IMR-90 (cell line): ENCODE data around the gene BRF1. TPM values are rescaled to one million over a fixed set of nuclear protein-coding genes. Genes with fewer than 3 reads are reported as not detected.

Experiments
- ATAC-seq: fragments of 200-7000 bp; cut with Tn5 transposase; 2 replicates; pipeline ENCODE4 v1.9.1; 2020; ENCODE audit warnings: low read depth, mild to moderate bottlenecking, moderate library complexity
- BruUV-seq: library from RNA; stranded (reverse); fragments of 400-500 nt; replicated peaks from 2 replicates; lab custom pipeline; 2021; lab: Mats Ljungman, UMichigan
- CTCF ChIA-PET: fragments of 300-600 bp; formaldehyde crosslinking; extraction: SDS; loops from one replicate; lab custom pipeline; 2021; ENCODE audit warnings: antibody characterized with exemption; lab: Yijun Ruan, JAX
- POLR2A ChIA-PET: fragments of 300-600 bp; sonication (Branson Sonifier 250); formaldehyde crosslinking; loops from one replicate; lab custom pipeline; 2022; ENCODE audit warnings: antibody characterized with exemption; ENCODE audit not compliant: unreplicated experiment; lab: Charles Lee
- DNase-seq: peaks from one replicate; pipeline ENCODE4 v3.0.0; 2013
- H2AFZ ChIP-seq: replicated peaks from 2 replicates; pipeline ENCODE3; 2013; ENCODE audit warnings: low read length, mild to moderate bottlenecking; ENCODE audit not compliant: poor library complexity
- H2AK5ac ChIP-seq: 2 replicates; pipeline ENCODE4 v1.6.1; 2013; ENCODE audit warnings: low read depth, low read length, inconsistent platforms
- H2AK9ac ChIP-seq: replicated peaks from 2 replicates; pipeline ENCODE3; 2013; ENCODE audit warnings: mild to moderate bottlenecking, low read depth, low read length, moderate library complexity; ENCODE audit not compliant: poor library complexity
- H2BK120ac ChIP-seq: 2 replicates; pipeline ENCODE4 v1.6.1; 2013; ENCODE audit warnings: low read depth, low read length, inconsistent platforms
- H2BK15ac ChIP-seq: 3 replicates; pipeline ENCODE4 v1.6.1; 2013; ENCODE audit warnings: low read depth, low read length, inconsistent platforms
- H2BK20ac ChIP-seq: 2 replicates; pipeline ENCODE4 v1.6.1; 2013; ENCODE audit warnings: low read depth, mild to moderate bottlenecking, inconsistent platforms, low read length, moderate library complexity
- H2BK5ac ChIP-seq: 2 replicates; pipeline ENCODE4 v1.6.1; 2013; ENCODE audit warnings: mild to moderate bottlenecking, low read depth, low read length, inconsistent platforms; ENCODE audit not compliant: poor library complexity, severe bottlenecking
- H3K14ac ChIP-seq: replicated peaks from 2 replicates; pipeline ENCODE4 v1.6.1; 2013; ENCODE audit warnings: low read depth, low read length, inconsistent platforms
- H3K18ac ChIP-seq: 2 replicates; pipeline ENCODE4 v1.6.1; 2013; ENCODE audit warnings: low read depth, low read length, control low read depth
- H3K23ac ChIP-seq: 2 replicates; pipeline ENCODE4 v1.6.1; 2013; ENCODE audit warnings: low read depth, low read length, inconsistent platforms
- H3K27ac ChIP-seq: 2 replicates; pipeline ENCODE4 v1.5.1; 2013; ENCODE audit warnings: mild to moderate bottlenecking, control low read depth, low read length; ENCODE audit not compliant: insufficient read depth
- H3K27me3 ChIP-seq: 2 replicates; pipeline ENCODE4 v1.6.1; 2013; ENCODE audit warnings: low read length; ENCODE audit not compliant: control insufficient read depth, insufficient read depth
- H3K36me3 ChIP-seq: 2 replicates; pipeline ENCODE4 v1.6.1; 2013; ENCODE audit warnings: low read length, mixed read lengths; ENCODE audit not compliant: control insufficient read depth, insufficient read depth
- H3K4ac ChIP-seq: 2 replicates; pipeline ENCODE4 v1.6.1; 2013; ENCODE audit warnings: low read depth, low read length, inconsistent platforms
- H3K4me1 ChIP-seq: 2 replicates; pipeline ENCODE4 v1.6.1; 2013; ENCODE audit warnings: low read length, mixed read lengths; ENCODE audit not compliant: control insufficient read depth, insufficient read depth
- H3K4me2 ChIP-seq: 2 replicates; pipeline ENCODE4 v1.6.1; 2013; ENCODE audit warnings: low read depth, mild to moderate bottlenecking, control low read depth, low read length, moderate library complexity
- H3K4me3 ChIP-seq: 2 replicates; pipeline ENCODE4 v1.5.1; 2013; ENCODE audit warnings: low read depth, mild to moderate bottlenecking, control low read depth, low read length, moderate library complexity; ENCODE audit not compliant: insufficient read depth
- H3K56ac ChIP-seq: 2 replicates; pipeline ENCODE4 v1.6.1; 2013; ENCODE audit warnings: low read length, inconsistent platforms; ENCODE audit not compliant: insufficient read depth; ENCODE audit errors: extremely low read depth
- H3K79me1 ChIP-seq, 2 experiments: 2 replicates each; pipeline ENCODE4 v1.6.1; 2013; ENCODE audit warnings: low read length in 2 of 2, inconsistent platforms in 1 of 2, low read depth in 1 of 2
- H3K9ac ChIP-seq: 2 replicates; pipeline ENCODE4 v1.6.1; 2013; ENCODE audit warnings: low read depth, low read length, control low read depth
- H3K9me1 ChIP-seq: 2 replicates; pipeline ENCODE4 v1.6.1; 2013; ENCODE audit warnings: low read length, inconsistent platforms; ENCODE audit not compliant: insufficient read depth
- H3K9me3 ChIP-seq: 2 replicates; pipeline ENCODE4 v1.6.1; 2013; ENCODE audit warnings: low read length; ENCODE audit not compliant: control insufficient read depth, insufficient read depth
- H4K20me1 ChIP-seq: 2 replicates; pipeline ENCODE4 v1.6.1; 2013; ENCODE audit warnings: low read length, inconsistent platforms; ENCODE audit not compliant: insufficient read depth
- H4K5ac ChIP-seq: 2 replicates; pipeline ENCODE4 v1.6.1; 2013; ENCODE audit warnings: mild to moderate bottlenecking, low read depth, low read length, control low read depth
- H4K8ac ChIP-seq, 2 experiments: 2 replicates each; pipeline ENCODE4 v1.6.1; 2013; ENCODE audit warnings: low read depth in 2 of 2, low read length in 2 of 2, control low read depth in 1 of 2, inconsistent platforms in 1 of 2
- H4K91ac ChIP-seq: 2 replicates; pipeline ENCODE4 v1.6.1; 2013; ENCODE audit warnings: low read depth, low read length, inconsistent platforms; ENCODE audit not compliant: insufficient read depth
- BHLHE40 ChIP-seq: fragments of 150-350 bp; IDR thresholded peaks from 2 replicates; pipeline ENCODE4 v1.6.1; 2016; ENCODE audit warnings: mild to moderate bottlenecking, low read depth, low read length
- CEBPB ChIP-seq: IDR thresholded peaks from 2 replicates; pipeline ENCODE4 v1.6.1; 2012; ENCODE audit warnings: low read depth, low read length, improper control_type of control experiment
- CHD1 ChIP-seq: IDR thresholded peaks from 2 replicates; pipeline ENCODE4 v1.6.1; 2012; ENCODE audit warnings: low read depth, low read length, improper control_type of control experiment
- FOS ChIP-seq: fragments of 150-350 bp; IDR thresholded peaks from 2 replicates; pipeline ENCODE4 v1.6.1; 2016; ENCODE audit warnings: low read depth, low read length
- MAFK ChIP-seq: IDR thresholded peaks from 2 replicates; pipeline ENCODE4 v1.6.1; 2012; ENCODE audit warnings: low read depth, low read length, improper control_type of control experiment
- MAZ ChIP-seq: IDR thresholded peaks from 2 replicates; pipeline ENCODE4 v1.6.1; 2012; ENCODE audit warnings: low read depth, mild to moderate bottlenecking, low read length, improper control_type of control experiment, moderate library complexity, borderline replicate concordance
- MXI1 ChIP-seq: IDR thresholded peaks from 2 replicates; pipeline ENCODE4 v1.6.1; 2012; ENCODE audit warnings: low read depth, mild to moderate bottlenecking, low read length, moderate library complexity, borderline replicate concordance
- NFE2L2 ChIP-seq: fragments of 150-350 bp; IDR thresholded peaks from 2 replicates; pipeline ENCODE4 v1.6.1; 2016; ENCODE audit warnings: low read depth, mild to moderate bottlenecking, low read length
- POLR2A ChIP-seq: IDR thresholded peaks from 2 replicates; pipeline ENCODE4 v1.6.1; 2012; ENCODE audit warnings: mild to moderate bottlenecking, low read depth, low read length
- RAD21 ChIP-seq: IDR thresholded peaks from 2 replicates; pipeline ENCODE4 v1.6.1; 2012; ENCODE audit warnings: low read length, improper control_type of control experiment
- RCOR1 ChIP-seq: IDR thresholded peaks from 2 replicates; pipeline ENCODE4 v1.6.1; 2012; ENCODE audit warnings: mild to moderate bottlenecking, low read length, improper control_type of control experiment; ENCODE audit not compliant: insufficient replicate concordance
- RFX5 ChIP-seq: IDR thresholded peaks from 2 replicates; pipeline ENCODE4 v1.8.0; 2012; ENCODE audit warnings: low read depth, mild to moderate bottlenecking, low read length, moderate library complexity
- SMC3 ChIP-seq: fragments of 150-350 bp; IDR thresholded peaks from 2 replicates; pipeline ENCODE4 v1.6.1; 2016; ENCODE audit warnings: low read depth, mild to moderate bottlenecking, antibody characterized with exemption, low read length, moderate library complexity
- USF2 ChIP-seq: fragments of 150-350 bp; IDR thresholded peaks from 2 replicates; pipeline ENCODE4 v1.6.1; 2017; ENCODE audit warnings: mild to moderate bottlenecking, antibody characterized with exemption, low read length, low read depth
- WGBS, 2 experiments: methylation state at CpG; one replicate each; pipeline versions ENCODE4 v1.1.5 to v1.1.7; 2013; ENCODE audit warnings: missing lambda C conversion rate in 2 of 2; ENCODE audit not compliant: insufficient read length in 1 of 2; ENCODE audit errors: extremely low coverage in 2 of 2; 5-methylcytosine and 5-hydroxymethylcytosine counted together
- dilution Hi-C: fragments of 300-500 bp; cut with HindIII; formaldehyde crosslinking; loops from one replicate; pipeline ENCODE4 v1.14.3; 2018; ENCODE audit warnings: low sequenced_read_pairs; ENCODE audit not compliant: unreplicated experiment
- in situ Hi-C: fragments of 300-500 bp; cut with MboI; formaldehyde crosslinking; loops from 3 replicates; pipeline ENCODE4 v1.14.3; 2019; ENCODE audit warnings: low sequenced_read_pairs, inconsistent platforms, mixed read lengths
- intact Hi-C: fragments of 100-400 bp; cut with micrococcal nuclease; formaldehyde crosslinking; loops from 2 replicates; pipeline ENCODE4 v1.10.0; 2022
- polyA plus RNA-seq, 3 experiments: library from polyadenylated mRNA; depleted of rRNA; stranded (reverse); fragments of >200 nt; gene quantifications; 2 replicates each; pipeline ENCODE4 v1.2.3, GENCODE V29; 2012; ENCODE audit warnings: low replicate concordance in 1 of 3
- total RNA-seq: library from RNA; depleted of rRNA; stranded (reverse); fragments of >200 nt; gene quantifications from 2 replicates; pipeline ENCODE4 v1.2.3, GENCODE V29; 2012
- TF ChIP-seq, protein P1 (sequence below): fragments of 150-350 bp; IDR thresholded peaks from 2 replicates; pipeline ENCODE4 v1.6.1; 2016; ENCODE audit warnings: low read depth, mild to moderate bottlenecking, low read length, moderate library complexity, borderline replicate concordance
- TF ChIP-seq, protein P2 (sequence below): conservative IDR thresholded peaks from 2 replicates; pipeline ENCODE4 v1.5.1; 2012; ENCODE audit warnings: mild to moderate bottlenecking, low read depth, low read length, improper control_type of control experiment

Gene BRF1
- total and polyA plus RNA-seq, 2 of the 4 experiments (the other 2 are of a cell fraction), result 12.4 to 16.7 TPM

DNA sequence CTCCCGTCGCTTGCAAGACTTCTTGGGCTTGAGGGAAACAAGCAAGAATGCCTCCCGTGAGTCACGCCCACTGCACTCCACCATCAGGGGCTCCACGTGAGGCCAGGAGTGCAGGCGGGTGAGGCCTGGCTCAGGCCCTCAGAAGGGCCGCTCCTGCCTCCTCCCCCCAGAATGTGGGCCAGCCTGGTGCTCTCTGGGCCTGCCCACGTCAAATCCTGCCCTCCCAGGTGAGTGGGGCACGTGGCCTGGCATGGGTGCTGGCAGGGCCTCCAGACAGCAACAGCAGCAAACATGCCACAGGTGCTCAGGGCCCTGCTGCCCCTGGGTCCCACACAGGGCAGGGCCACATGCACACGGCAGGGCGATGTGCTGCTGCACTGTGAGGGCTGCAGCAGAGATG is 83.0 kb downstream of the BRF1 start:
- H3K4me2 ChIP-seq, result no peak overlapping the region
- TF ChIP-seq FOS, result no peak
- TF ChIP-seq, protein P1, sequence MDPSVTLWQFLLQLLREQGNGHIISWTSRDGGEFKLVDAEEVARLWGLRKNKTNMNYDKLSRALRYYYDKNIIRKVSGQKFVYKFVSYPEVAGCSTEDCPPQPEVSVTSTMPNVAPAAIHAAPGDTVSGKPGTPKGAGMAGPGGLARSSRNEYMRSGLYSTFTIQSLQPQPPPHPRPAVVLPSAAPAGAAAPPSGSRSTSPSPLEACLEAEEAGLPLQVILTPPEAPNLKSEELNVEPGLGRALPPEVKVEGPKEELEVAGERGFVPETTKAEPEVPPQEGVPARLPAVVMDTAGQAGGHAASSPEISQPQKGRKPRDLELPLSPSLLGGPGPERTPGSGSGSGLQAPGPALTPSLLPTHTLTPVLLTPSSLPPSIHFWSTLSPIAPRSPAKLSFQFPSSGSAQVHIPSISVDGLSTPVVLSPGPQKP, result no peak
- TF ChIP-seq BHLHE40, result no peak
- no peak for TF ChIP-seq RCOR1
- TF ChIP-seq NFE2L2, result no peak
- TF ChIP-seq MAZ, result no peak
- no peak for TF ChIP-seq RAD21
- TF ChIP-seq, protein P2, sequence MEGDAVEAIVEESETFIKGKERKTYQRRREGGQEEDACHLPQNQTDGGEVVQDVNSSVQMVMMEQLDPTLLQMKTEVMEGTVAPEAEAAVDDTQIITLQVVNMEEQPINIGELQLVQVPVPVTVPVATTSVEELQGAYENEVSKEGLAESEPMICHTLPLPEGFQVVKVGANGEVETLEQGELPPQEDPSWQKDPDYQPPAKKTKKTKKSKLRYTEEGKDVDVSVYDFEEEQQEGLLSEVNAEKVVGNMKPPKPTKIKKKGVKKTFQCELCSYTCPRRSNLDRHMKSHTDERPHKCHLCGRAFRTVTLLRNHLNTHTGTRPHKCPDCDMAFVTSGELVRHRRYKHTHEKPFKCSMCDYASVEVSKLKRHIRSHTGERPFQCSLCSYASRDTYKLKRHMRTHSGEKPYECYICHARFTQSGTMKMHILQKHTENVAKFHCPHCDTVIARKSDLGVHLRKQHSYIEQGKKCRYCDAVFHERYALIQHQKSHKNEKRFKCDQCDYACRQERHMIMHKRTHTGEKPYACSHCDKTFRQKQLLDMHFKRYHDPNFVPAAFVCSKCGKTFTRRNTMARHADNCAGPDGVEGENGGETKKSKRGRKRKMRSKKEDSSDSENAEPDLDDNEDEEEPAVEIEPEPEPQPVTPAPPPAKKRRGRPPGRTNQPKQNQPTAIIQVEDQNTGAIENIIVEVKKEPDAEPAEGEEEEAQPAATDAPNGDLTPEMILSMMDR, result no peak
- TF ChIP-seq POLR2A, result no peak
- no peak for TF ChIP-seq USF2
- TF ChIP-seq CHD1, result no peak
- TF ChIP-seq MXI1, result no peak
- no peak for TF ChIP-seq SMC3
- no peak for TF ChIP-seq RFX5
- no peak for TF ChIP-seq CEBPB
- TF ChIP-seq MAFK, result no peak
- no peak overlapping the region for H3K23ac ChIP-seq
- no peak overlapping the region for H3K4me3 ChIP-seq
- H2AK9ac ChIP-seq, result no peak overlapping the region
- no peaks in the 10 kb centered on the region for H3K27me3 ChIP-seq
- H4K5ac ChIP-seq, result no peak overlapping the region
- H3K79me1 ChIP-seq, result peaks cover 9 to 19% of the 10 kb centered on the region in 2 experiments; a peak in 3 of 4 replicates
- BruUV-seq, result no TSS peak
- H3K4me1 ChIP-seq, result peaks cover 2% of the 10 kb centered on the region; the same call in 1 of the 2 replicates
- H2BK120ac ChIP-seq, result no peak overlapping the region
- intact Hi-C loops, result no loop called here
- H3K36me3 ChIP-seq, result peaks cover 52% of the 10 kb centered on the region
- H2AK5ac ChIP-seq, result no peak overlapping the region
- peaks cover 10% of the 10 kb centered on the region for H3K9me1 ChIP-seq
- H3K4ac ChIP-seq, result no peak overlapping the region
- POLR2A ChIA-PET, result no interaction called here
- H3K56ac ChIP-seq, result no peak overlapping the region
- no peak overlapping the region for H2AFZ ChIP-seq
- no peak overlapping the region for H3K14ac ChIP-seq
- no peak overlapping the region for H4K91ac ChIP-seq
- H3K27ac ChIP-seq, result no peak overlapping the region
- H4K8ac ChIP-seq, result no peak overlapping the region
- H2BK20ac ChIP-seq, result no peak overlapping the region
- WGBS, 2 experiments, result 95% methylated on average over 4 of the region's 11 CpGs; no CpG with 5 or more reads in 1 of the 2 experiments
- H3K18ac ChIP-seq, result no peak overlapping the region
- H4K20me1 ChIP-seq, result peaks cover 14% of the 10 kb centered on the region
- ATAC-seq, result no peak
- H2BK15ac ChIP-seq, result no peak overlapping the region
- no peak overlapping the region for H2BK5ac ChIP-seq
- dilution Hi-C loops, result no loop called here
- in situ Hi-C loops, result no loop called here
- no peak overlapping the region for H3K9ac ChIP-seq
- no peaks in the 10 kb centered on the region for H3K9me3 ChIP-seq
- CTCF ChIA-PET, result no interaction called here
- no peak for DNase-seq
